Left lung (tissue), 10 donors: ENCODE data around the gene KLF13. TPM values are rescaled to one million over a fixed set of nuclear protein-coding genes. Genes with fewer than 3 reads are reported as not detected.
A peak's percentile ranks its signal among the peaks of the same experiment; 100 is the strongest.

ENCODE experiments used
- ATAC-seq: fragments of 200-7000 bp; cut with Tn5 transposase; one replicate; pipeline ENCODE4 v1.9.1; 2020; ENCODE audit warnings: moderate library complexity
- DNase-seq, 4 donors: peaks; one replicate each; pipeline ENCODE4 v3.0.0-alpha.2; 2013 to 2020
- H3K27ac ChIP-seq, 2 donors: fragments of 200-600 bp; sonication (generic) in 1 of 2; one replicate each; pipeline versions ENCODE4 v1.5.0 to v1.8.0; 2020 to 2021
- H3K27me3 ChIP-seq, 2 donors: fragments of 200-600 bp; sonication (generic) in 1 of 2; one replicate each; pipeline versions ENCODE4 v1.5.0 to v1.8.0; 2020 to 2021
- H3K36me3 ChIP-seq, 2 donors: fragments of 200-600 bp; sonication (generic) in 1 of 2; one replicate each; pipeline versions ENCODE4 v1.5.0 to v1.8.0; 2020 to 2021
- H3K4me1 ChIP-seq, 2 donors: fragments of 200-600 bp; one replicate each; pipeline ENCODE4 v1.8.0; 2021
- H3K4me3 ChIP-seq, 2 donors: fragments of 200-600 bp; sonication (generic) in 1 of 2; one replicate each; pipeline versions ENCODE4 v1.5.0 to v1.8.0; 2020 to 2021; ENCODE audit warnings: mild to moderate bottlenecking in 1 of 2
- H3K9me3 ChIP-seq, 2 donors: fragments of 200-600 bp; sonication (generic) in 1 of 2; one replicate each; pipeline versions ENCODE4 v1.5.0 to v1.8.0; 2020 to 2021
- intact Hi-C, 2 donors: fragments of 100-400 bp; cut with DNase I; formaldehyde crosslinking; loops; one replicate each; pipeline versions ENCODE4 v1.11.2 to v1.14.2; 2022
- polyA plus RNA-seq, 6 donors: library from polyadenylated mRNA; unstranded; fragments of 120-200 nt; gene quantifications; one replicate each; pipeline ENCODE4 v1.2.1, GENCODE V29; 2013; ENCODE audit not compliant: insufficient read length in 6 of 6
- total RNA-seq, 2 donors: library from RNA; stranded (reverse); fragmentation: NEBNext Ultra II Directional; extraction: Animal tissue kit (Norgen Biotek cat#: 25700); gene quantifications; one replicate each; pipeline ENCODE4 v1.2.1, GENCODE V29; 2021
- TF ChIP-seq, protein P1 (sequence below), 2 donors: fragments of 200-600 bp; sonication (generic) in 1 of 2; IDR thresholded peaks; one replicate each; pipeline versions ENCODE4 v1.5.0 to v1.8.0; 2021; ENCODE audit warnings: antibody characterized with exemption in 2 of 2
- donor health status: DM: no; HTN: yes; CAD: no.
- donor health status: DM: no; HTN: no; CAD: no.

Gene KLF13
- total and polyA plus RNA-seq, 8 donors: 44.7 to 116 (median 61.4) TPM

DNA sequence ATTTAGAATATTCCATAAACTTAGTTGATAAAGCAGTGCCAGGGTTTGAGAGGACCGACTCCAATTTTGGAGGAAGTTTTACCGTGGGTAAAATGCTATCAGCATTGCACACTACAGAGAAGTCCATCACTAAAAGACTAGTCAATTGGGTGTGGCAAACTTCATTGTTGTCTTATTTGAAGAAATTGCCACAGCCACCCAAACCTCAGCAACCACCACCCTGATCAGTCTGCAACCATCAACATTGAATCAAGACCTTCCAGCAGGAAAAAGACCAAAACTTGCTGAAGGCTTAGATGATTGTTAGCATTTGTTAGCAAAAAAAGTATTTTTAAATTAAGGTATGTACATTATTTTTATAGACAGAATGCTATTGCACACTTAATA lies 60.5 kb downstream of the KLF13 start:
- Histone ChIP-seq H3K27me3 (peaks cover 0 to 8% of the 10 kb centered on the region in 2 donors), H3K9me3 (no peaks in the 10 kb centered on the region), H3K27ac (no peak overlapping the region), H3K36me3 (peaks cover 0 to 2% of the 10 kb centered on the region in 2 donors), H3K4me1 (peaks cover 4 to 19% of the 10 kb centered on the region in 2 donors), H3K4me3 (no peak overlapping the region)
- DNase-seq: no peak
- ATAC-seq: no peak
- TF ChIP-seq, protein P1, sequence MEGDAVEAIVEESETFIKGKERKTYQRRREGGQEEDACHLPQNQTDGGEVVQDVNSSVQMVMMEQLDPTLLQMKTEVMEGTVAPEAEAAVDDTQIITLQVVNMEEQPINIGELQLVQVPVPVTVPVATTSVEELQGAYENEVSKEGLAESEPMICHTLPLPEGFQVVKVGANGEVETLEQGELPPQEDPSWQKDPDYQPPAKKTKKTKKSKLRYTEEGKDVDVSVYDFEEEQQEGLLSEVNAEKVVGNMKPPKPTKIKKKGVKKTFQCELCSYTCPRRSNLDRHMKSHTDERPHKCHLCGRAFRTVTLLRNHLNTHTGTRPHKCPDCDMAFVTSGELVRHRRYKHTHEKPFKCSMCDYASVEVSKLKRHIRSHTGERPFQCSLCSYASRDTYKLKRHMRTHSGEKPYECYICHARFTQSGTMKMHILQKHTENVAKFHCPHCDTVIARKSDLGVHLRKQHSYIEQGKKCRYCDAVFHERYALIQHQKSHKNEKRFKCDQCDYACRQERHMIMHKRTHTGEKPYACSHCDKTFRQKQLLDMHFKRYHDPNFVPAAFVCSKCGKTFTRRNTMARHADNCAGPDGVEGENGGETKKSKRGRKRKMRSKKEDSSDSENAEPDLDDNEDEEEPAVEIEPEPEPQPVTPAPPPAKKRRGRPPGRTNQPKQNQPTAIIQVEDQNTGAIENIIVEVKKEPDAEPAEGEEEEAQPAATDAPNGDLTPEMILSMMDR (IDR thresholded peaks at IDR 0.05): no peak
- intact Hi-C loops: no loop called here

DNA sequence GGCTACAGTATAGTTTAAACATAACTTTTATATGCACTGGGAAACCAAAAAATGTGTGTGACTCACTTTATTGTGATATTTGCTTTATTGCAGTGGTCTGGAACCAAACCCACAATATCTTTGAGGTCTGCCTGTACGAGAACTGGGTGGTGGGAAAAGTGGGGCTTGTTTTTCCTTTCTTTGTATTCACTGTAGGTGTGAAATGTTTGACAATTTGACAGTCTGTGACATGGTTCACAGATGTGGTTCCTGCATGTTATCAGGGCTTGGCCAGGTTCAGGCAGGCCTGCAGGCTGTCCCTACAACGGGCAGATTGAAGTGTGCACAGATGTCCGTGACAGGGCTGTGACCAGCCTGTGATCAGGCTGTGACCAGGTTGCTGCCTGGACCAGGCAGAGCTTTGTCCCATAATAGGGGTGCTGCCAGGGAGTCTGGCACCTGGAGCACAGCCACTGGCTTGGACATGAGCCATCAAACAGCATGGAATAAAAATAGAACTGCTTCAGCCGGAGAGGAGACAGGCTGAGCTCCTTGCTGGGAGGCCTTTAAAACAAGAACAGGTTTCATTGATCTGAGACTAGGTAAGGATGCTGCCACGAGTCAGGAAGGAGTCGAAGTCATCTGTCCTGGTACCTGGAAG lies 61.0 kb downstream of the KLF13 start:
- TF ChIP-seq, protein P1 (IDR thresholded peaks at IDR 0.05): no peak
- intact Hi-C loops: no loop called here
- H3K9me3 ChIP-seq: no peaks in the 10 kb centered on the region
- peak overlapping the region; percentile 4 to 19 for H3K27ac ChIP-seq
- no peak overlapping the region for H3K4me3 ChIP-seq
- H3K36me3 ChIP-seq: no peaks in the 10 kb centered on the region
- ATAC-seq: peak; percentile 21
- H3K4me1 ChIP-seq: peaks cover 4 to 20% of the 10 kb centered on the region in 2 donors
- DNase-seq: peak in 1 of 4 donors; percentile 28
- peaks cover 0 to 13% of the 10 kb centered on the region in 2 donors for H3K27me3 ChIP-seq

DNA sequence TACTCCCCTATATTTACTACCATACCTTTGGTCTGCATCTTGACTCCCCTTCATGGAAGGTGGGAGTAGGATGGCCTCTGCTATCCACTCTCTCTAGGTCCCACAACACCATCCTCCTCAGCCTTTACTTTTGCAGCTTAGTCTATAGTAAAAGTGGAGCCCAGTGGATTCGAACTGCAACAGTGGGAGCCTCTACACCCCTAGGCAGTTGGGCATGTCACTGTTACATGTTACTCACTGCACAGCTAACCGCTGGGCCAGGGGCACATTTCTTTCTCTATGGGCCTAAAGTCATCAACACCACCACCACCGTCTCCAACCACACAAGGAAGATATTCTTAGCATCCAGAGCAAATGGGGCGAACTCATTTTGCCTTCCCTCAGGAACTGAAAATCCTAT lies 62.9 kb downstream of the KLF13 start:
- no peak overlapping the region for H3K27ac ChIP-seq
- intact Hi-C loops: no loop called here
- DNase-seq: no peak

DNA sequence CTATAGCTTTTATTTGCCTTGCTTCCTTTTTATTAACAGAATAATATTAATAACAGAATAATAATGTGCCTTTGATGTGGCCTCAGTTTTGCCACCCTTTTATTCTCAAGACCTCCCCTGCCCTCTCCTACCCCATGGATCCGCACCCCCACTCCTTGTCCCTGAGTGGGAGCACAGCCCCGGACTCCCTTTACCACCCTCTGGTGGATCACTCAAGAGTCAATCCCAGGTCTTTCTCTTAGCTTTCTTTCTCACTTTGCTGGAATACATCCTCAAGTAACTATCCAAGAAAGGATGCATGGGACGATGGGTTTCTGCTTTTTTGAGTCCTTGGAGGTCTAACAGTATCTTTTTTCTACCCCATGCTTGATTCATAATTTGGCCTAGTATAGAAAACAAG lies 63.4 kb downstream of the KLF13 start:
- DNase-seq (no peak), ATAC-seq (no peak)
- intact Hi-C loops: no loop called here
- no peak overlapping the region for H3K4me3 ChIP-seq
- H3K27me3 ChIP-seq: peaks cover 0 to 27% of the 10 kb centered on the region in 2 donors
- TF ChIP-seq, protein P1 (IDR thresholded peaks at IDR 0.05): no peak
- H3K4me1 ChIP-seq: peaks cover 7 to 31% of the 10 kb centered on the region in 2 donors
- no peak overlapping the region for H3K27ac ChIP-seq
- H3K9me3 ChIP-seq: no peaks in the 10 kb centered on the region
- H3K36me3 ChIP-seq: no peaks in the 10 kb centered on the region

More for the DNA sequence above, 62.9 kb downstream of the KLF13 start:
- no peak overlapping the region for H3K4me3 ChIP-seq
- H3K4me1 ChIP-seq: peaks cover 7 to 31% of the 10 kb centered on the region in 2 donors
- H3K27me3 ChIP-seq: peaks cover 0 to 27% of the 10 kb centered on the region in 2 donors
- H3K36me3 ChIP-seq: no peaks in the 10 kb centered on the region
- no peak for ATAC-seq
- no peaks in the 10 kb centered on the region for H3K9me3 ChIP-seq
- TF ChIP-seq, protein P1 (IDR thresholded peaks at IDR 0.05): no peak

DNA sequence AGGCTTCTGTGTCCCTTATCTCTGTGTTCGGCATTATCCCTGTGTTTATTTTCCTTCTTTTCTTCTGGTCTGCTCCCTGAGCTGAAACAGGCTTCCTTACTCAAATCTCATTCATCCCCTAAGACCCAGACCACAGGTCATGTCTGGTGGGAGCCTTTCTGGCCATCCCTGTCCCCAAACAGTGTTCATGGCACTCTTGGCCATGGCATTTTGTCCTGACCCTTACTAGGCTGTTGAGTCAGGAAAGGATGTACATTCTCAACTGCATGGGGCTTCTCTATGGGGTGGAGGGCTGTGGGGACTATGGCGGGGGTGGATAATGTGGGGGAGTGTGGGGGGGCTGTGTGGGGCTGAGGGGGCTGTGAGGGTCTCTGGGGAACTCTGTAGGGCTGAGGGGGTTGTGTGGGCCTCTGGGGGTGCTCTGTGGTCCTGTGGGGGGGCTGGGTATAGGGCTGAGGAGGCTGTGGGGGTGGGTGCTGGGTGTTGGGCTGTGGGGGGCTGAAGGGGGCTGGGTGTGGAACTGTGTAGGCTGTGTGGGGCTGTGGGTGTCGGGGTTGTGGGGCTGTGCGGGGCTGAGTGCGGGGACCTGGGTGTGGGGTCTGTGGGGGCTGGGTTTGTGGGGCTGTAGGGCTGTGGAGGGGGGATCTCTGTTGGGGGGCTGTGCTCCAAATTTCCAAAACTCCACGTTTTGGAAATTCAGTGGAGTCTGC lies 64.3 kb downstream of the KLF13 start:
- Histone ChIP-seq H3K4me3 (peak overlapping the region in 1 of 2 donors; percentile 66), H3K27ac (peak overlapping the region in 1 of 2 donors; percentile 90), H3K4me1 (peaks cover 7 to 31% of the 10 kb centered on the region in 2 donors), H3K27me3 (peaks cover 0 to 27% of the 10 kb centered on the region in 2 donors), H3K9me3 (no peaks in the 10 kb centered on the region), H3K36me3 (no peaks in the 10 kb centered on the region)
- DNase-seq (peak in 1 of 4 donors; percentile 67), ATAC-seq (no peak)
- TF ChIP-seq, protein P1 (IDR thresholded peaks at IDR 0.05): no peak
- intact Hi-C loops: no loop called here
